Myometrial cell (primary cell): Measurements from ENCODE around the gene MS4A8. TPM values are rescaled to one million over a fixed set of nuclear protein-coding genes. Genes with fewer than 3 reads are reported as not detected.

Experiments
- total RNA-seq: library from RNA; depleted of rRNA; stranded (reverse); fragments of >200 nt; gene quantifications from 2 replicates; pipeline ENCODE4 v1.2.3, GENCODE V29; 2015

The MS4A8 gene, protein sequence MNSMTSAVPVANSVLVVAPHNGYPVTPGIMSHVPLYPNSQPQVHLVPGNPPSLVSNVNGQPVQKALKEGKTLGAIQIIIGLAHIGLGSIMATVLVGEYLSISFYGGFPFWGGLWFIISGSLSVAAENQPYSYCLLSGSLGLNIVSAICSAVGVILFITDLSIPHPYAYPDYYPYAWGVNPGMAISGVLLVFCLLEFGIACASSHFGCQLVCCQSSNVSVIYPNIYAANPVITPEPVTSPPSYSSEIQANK
- not detected in 2 replicates for total RNA-seq

DNA sequence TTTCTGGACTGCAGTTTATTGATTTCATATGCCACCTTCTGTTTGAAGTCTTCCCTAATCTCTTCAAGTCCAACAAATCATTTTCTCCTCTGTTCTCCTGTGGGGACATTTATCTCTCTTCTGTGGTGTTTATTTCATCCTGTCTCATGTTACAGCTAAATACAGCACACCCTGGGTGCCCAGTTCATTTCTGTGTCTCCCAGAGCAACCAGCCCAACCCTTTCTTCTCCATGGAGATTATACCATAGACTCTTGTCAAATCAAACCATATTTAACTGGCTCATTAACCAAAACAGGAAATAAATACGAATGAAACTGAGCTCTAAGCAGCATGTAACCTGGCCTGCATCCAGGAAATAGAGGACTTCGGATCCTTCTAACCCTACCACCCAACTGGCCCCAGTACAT, at the start of gene MS4A8:
Gene MS4A8 (plus strand): TSS at position 329 of the 408 bp plus-strand sequence. CDS start 1,249 bp downstream, outside the sequence.

DNA sequence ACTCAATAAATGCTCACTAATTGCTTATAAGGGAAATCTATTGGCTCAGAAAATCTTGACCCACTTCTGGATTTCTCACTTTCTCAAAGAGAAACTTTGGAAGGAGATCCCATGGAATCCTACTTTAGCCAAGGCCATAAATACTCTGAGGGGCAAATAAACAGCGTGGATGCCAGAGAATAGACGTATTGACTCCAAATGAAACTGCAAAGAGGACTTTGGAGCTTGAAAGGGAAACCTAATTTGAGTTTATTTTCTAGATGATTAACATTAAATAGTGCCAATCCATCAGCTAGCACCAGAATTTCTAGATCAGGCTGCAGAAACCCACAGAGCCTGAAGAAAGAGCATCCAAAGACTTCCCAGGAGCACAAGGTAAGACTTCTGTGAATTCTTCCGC, 25.0 kb downstream of the MS4A8 start, which contains the start of gene MS4A18:
Gene MS4A18 (plus strand): TSS at position 301 of the 400 bp plus-strand sequence.

DNA sequence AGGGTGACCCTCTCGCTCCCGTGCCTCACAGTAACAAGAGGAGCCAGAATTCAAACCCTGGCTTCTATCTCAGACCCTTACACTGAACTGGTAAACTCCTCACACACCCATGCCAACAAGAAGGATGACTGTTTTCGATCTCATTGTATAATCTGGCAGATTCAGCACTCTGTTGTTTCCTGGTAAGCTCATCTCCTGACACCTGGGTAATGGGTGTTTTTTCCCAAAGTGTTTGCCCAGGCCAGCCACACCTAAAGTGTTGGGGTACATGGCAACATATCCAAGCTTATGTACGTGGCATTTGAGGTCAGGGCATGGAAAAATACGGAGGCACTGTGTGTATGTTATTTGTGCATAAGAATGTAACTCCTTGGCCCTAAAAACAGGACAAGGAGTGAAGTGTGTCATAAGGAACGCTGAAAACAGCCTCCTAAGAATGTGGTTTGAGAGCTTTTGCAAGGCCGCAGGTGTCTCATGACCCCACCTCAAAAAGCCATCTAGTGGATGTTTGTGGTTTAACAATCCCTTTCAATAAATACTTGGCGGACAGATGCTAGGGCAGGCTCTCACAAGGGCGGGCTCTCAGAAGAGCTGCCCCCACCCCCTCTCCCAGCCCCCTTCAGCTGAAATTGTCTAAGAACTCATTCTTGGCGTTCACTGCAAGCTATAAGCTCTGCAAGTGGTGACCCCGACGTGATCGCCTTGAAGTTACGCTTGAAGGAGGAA, 57.1 kb downstream of the MS4A8 start, which contains the start of gene MS4A15:
Gene MS4A15 (plus strand): TSS at position 561 of the 726 bp plus-strand sequence. CDS start 6,867 bp downstream, outside the sequence.

Other genes starting within 250 kb of the MS4A8 start
- not detected in 2 replicates for gene MS4A1, start 243.8 kb upstream of the MS4A8 start, total RNA-seq
- not detected in 2 replicates for gene MS4A12, start 206.8 kb upstream of the MS4A8 start, total RNA-seq
- gene MS4A13, start 184.2 kb upstream of the MS4A8 start, total RNA-seq, result not detected in 2 replicates
- gene MS4A18, start 25.1 kb downstream of the MS4A8 start, total RNA-seq, result not detected in 2 replicates
- gene MS4A15, start 57.3 kb downstream of the MS4A8 start, total RNA-seq, result not detected in 2 replicates
- not detected in 2 replicates for gene MS4A10, start 85.7 kb downstream of the MS4A8 start, total RNA-seq
- gene CCDC86, start 142.5 kb downstream of the MS4A8 start, total RNA-seq, result 16.4 and 23.4 TPM in 2 replicates
- gene PTGDR2, start 156.3 kb downstream of the MS4A8 start, total RNA-seq, result not detected in 2 replicates
- gene ZP1, start 167.9 kb downstream of the MS4A8 start, total RNA-seq, result 0.89 TPM in 1 of 2 replicates, not detected in the other
- 88.6 and 89.9 TPM in 2 replicates for gene PRPF19, start 207.0 kb downstream of the MS4A8 start, total RNA-seq
- 44.1 and 54.8 TPM in 2 replicates for gene TMEM109, start 214.5 kb downstream of the MS4A8 start, total RNA-seq
- gene TMEM132A, start 224.8 kb downstream of the MS4A8 start, total RNA-seq, result 20.6 and 22.2 TPM in 2 replicates